Measurements from ENCODE around the gene HSF5.

DNA sequence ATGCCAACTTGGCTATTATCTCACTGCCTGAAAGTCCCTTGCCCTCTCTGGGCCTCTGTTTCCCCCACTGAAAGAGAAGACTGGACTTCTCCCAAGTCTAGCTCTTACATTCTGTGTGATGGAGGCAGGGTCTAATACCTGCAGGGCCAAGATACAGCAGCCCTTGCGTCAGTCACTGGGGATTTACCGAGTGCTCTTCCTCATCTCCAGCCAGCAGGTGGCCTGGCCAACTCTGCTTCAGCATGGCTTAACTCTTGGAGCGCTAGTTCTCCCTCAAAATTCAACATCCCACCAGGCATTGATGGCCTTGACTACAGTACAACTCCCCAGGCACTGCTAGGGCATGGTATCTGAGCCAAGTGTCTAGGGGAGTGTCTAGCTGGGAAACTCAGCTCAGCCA, 46.1 kb upstream of the HSF5 start:
- TF ChIP-seq RFX5 (IDR thresholded peaks at IDR 0.05; ENCODE audit: low read depth, low read length) (no peak), ZKSCAN1 (IDR thresholded peaks at IDR 0.05; ENCODE audit: low read length) (no peak)
- TF ChIP-seq, protein P1, sequence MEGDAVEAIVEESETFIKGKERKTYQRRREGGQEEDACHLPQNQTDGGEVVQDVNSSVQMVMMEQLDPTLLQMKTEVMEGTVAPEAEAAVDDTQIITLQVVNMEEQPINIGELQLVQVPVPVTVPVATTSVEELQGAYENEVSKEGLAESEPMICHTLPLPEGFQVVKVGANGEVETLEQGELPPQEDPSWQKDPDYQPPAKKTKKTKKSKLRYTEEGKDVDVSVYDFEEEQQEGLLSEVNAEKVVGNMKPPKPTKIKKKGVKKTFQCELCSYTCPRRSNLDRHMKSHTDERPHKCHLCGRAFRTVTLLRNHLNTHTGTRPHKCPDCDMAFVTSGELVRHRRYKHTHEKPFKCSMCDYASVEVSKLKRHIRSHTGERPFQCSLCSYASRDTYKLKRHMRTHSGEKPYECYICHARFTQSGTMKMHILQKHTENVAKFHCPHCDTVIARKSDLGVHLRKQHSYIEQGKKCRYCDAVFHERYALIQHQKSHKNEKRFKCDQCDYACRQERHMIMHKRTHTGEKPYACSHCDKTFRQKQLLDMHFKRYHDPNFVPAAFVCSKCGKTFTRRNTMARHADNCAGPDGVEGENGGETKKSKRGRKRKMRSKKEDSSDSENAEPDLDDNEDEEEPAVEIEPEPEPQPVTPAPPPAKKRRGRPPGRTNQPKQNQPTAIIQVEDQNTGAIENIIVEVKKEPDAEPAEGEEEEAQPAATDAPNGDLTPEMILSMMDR (CRISPR knock-in tag; IDR thresholded peaks at IDR 0.05), result peak; percentile 36
- TF ChIP-seq, protein P2, sequence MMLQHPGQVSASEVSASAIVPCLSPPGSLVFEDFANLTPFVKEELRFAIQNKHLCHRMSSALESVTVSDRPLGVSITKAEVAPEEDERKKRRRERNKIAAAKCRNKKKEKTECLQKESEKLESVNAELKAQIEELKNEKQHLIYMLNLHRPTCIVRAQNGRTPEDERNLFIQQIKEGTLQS (CRISPR knock-in tag; IDR thresholded peaks at IDR 0.05), result no peak
- TF ChIP-seq, protein P3, sequence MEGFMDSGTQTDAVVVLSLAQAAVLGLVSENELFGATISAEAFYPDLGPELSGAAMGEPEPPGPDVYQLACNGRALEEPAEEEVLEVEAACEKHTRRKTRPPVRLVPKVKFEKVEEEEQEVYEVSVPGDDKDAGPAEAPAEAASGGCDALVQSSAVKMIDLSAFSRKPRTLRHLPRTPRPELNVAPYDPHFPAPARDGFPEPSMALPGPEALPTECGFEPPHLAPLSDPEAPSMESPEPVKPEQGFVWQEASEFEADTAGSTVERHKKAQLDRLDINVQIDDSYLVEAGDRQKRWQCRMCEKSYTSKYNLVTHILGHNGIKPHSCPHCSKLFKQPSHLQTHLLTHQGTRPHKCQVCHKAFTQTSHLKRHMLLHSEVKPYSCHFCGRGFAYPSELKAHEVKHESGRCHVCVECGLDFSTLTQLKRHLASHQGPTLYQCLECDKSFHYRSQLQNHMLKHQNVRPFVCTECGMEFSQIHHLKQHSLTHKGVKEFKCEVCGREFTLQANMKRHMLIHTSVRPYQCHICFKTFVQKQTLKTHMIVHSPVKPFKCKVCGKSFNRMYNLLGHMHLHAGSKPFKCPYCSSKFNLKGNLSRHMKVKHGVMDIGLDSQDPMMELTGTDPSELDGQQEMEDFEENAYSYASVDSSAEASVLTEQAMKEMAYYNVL (CRISPR knock-in tag; IDR thresholded peaks at IDR 0.05; ENCODE audit: borderline replicate concordance), result no peak

Measured in HepG2 (cell line).